HEK293 (cell line): ENCODE data around the gene ANKRD44.

Source experiments
- CTCF ChIA-PET: fragments of 350-600 bp; formaldehyde crosslinking; extraction: SDS; loops from one replicate; lab custom pipeline; 2021; ENCODE audit warnings: antibody characterized with exemption; lab: Yijun Ruan, JAX
- POLR2A ChIA-PET: fragments of 300-600 bp; formaldehyde crosslinking; extraction: SDS; loops from one replicate; lab custom pipeline; 2020; ENCODE audit warnings: antibody characterized with exemption, inconsistent platforms; lab: Yijun Ruan, JAX
- H3K27ac ChIP-seq: fragments of 200-500 bp; sonication (Bioruptor generic); 2 replicates; pipeline ENCODE4 v1.5.1; 2014; ENCODE audit warnings: low read depth, low read length, control low read depth, inconsistent platforms; ENCODE audit errors: extremely low read depth
- H3K36me3 ChIP-seq, 2 experiments: fragments of 200-500 bp in 1 of 2; sonication (Bioruptor generic) in 1 of 2; 1 replicate in 1 of 2; 2 replicates in 1 of 2; pipeline ENCODE4 v1.5.1; 2014 to 2017; ENCODE audit warnings: inconsistent platforms in 2 of 2, low read length in 2 of 2; ENCODE audit not compliant: control insufficient read depth in 2 of 2, insufficient read depth in 1 of 2
- H3K4me1 ChIP-seq: fragments of 200-500 bp; sonication (Bioruptor generic); 2 replicates; pipeline ENCODE4 v1.5.1; 2014; ENCODE audit warnings: mild to moderate bottlenecking, low read length, inconsistent platforms; ENCODE audit not compliant: control insufficient read depth, insufficient read depth
- H3K4me3 ChIP-seq: 2 replicates; pipeline ENCODE4 v1.5.1; 2011; ENCODE audit warnings: low read depth, mild to moderate bottlenecking, control low read depth, low read length, moderate library complexity
- H3K9me3 ChIP-seq: fragments of 200-500 bp; sonication (Bioruptor generic); 2 replicates; pipeline ENCODE4 v1.5.1; 2014; ENCODE audit warnings: low read depth, low read length, inconsistent platforms; ENCODE audit not compliant: control insufficient read depth, insufficient read depth
- GFI1B ChIP-seq: fragments of 450-650 bp; formaldehyde crosslinking; IDR thresholded peaks from 2 replicates; pipeline ENCODE4 v1.5.1; 2016; ENCODE audit warnings: missing biosample characterization, missing genetic modification characterization
- HOXD13 ChIP-seq: sonication (generic); formaldehyde crosslinking; IDR thresholded peaks from 2 replicates; pipeline ENCODE4 v1.8.0; 2022; ENCODE audit warnings: missing genetic modification reagents, borderline replicate concordance
- KLF1 ChIP-seq: fragments of 450-650 bp; formaldehyde crosslinking; IDR thresholded peaks from 2 replicates; pipeline ENCODE4 v1.5.1; 2016; ENCODE audit warnings: missing biosample characterization, missing genetic modification characterization
- MEIS1 ChIP-seq: sonication (generic); formaldehyde crosslinking; IDR thresholded peaks from 2 replicates; pipeline ENCODE4 v1.8.1; 2022; ENCODE audit warnings: missing genetic modification reagents, mild to moderate bottlenecking, borderline replicate concordance
- PRDM6 ChIP-seq: fragments of 450-650 bp; formaldehyde crosslinking; IDR thresholded peaks from 2 replicates; pipeline ENCODE4 v1.5.1; 2017; ENCODE audit warnings: missing biosample characterization, missing genetic modification characterization
- SCRT2 ChIP-seq: fragments of 450-650 bp; formaldehyde crosslinking; IDR thresholded peaks from 2 replicates; pipeline ENCODE4 v1.5.1; 2016; ENCODE audit warnings: missing biosample characterization, missing genetic modification characterization
- ZBTB7A ChIP-seq: fragments of 450-650 bp; formaldehyde crosslinking; IDR thresholded peaks from 2 replicates; pipeline ENCODE4 v1.5.1; 2016; ENCODE audit warnings: low read depth, missing biosample characterization, missing genetic modification characterization
- ZBTB8A ChIP-seq: fragments of 450-650 bp; formaldehyde crosslinking; IDR thresholded peaks from 2 replicates; pipeline ENCODE4 v1.5.1; 2016; ENCODE audit warnings: missing biosample characterization, missing genetic modification characterization
- ZNF24 ChIP-seq: fragments of 450-650 bp; formaldehyde crosslinking; IDR thresholded peaks from 2 replicates; pipeline ENCODE4 v1.5.1; 2016; ENCODE audit warnings: missing biosample characterization, missing genetic modification characterization
- ZNF473 ChIP-seq: fragments of 450-650 bp; formaldehyde crosslinking; IDR thresholded peaks from 2 replicates; pipeline ENCODE4 v1.5.1; 2017; ENCODE audit warnings: missing biosample characterization, missing genetic modification characterization
- ZNF501 ChIP-seq: fragments of 450-650 bp; formaldehyde crosslinking; IDR thresholded peaks from 2 replicates; pipeline ENCODE4 v1.5.1; 2016; ENCODE audit warnings: missing biosample characterization, missing genetic modification characterization
- ZNF548 ChIP-seq: fragments of 450-650 bp; formaldehyde crosslinking; IDR thresholded peaks from 2 replicates; pipeline ENCODE4 v1.5.1; 2016; ENCODE audit warnings: missing biosample characterization, missing genetic modification characterization
- ZNF585B ChIP-seq: fragments of 450-650 bp; formaldehyde crosslinking; IDR thresholded peaks from 2 replicates; pipeline ENCODE4 v1.5.1; 2016; ENCODE audit warnings: missing biosample characterization, missing genetic modification characterization
- ZNF596 ChIP-seq: fragments of 450-650 bp; IDR thresholded peaks from 2 replicates; pipeline ENCODE4 v1.5.0; 2018; ENCODE audit warnings: missing biosample characterization, mild to moderate bottlenecking, missing genetic modification characterization, moderate library complexity
- ZNF837 ChIP-seq: fragments of 450-650 bp; formaldehyde crosslinking; IDR thresholded peaks from 2 replicates; pipeline ENCODE4 v1.5.1; 2016; ENCODE audit warnings: missing biosample characterization, missing genetic modification characterization
- ZSCAN16 ChIP-seq: fragments of 450-650 bp; formaldehyde crosslinking; IDR thresholded peaks from 2 replicates; pipeline ENCODE4 v1.5.1; 2016; ENCODE audit warnings: missing biosample characterization, missing genetic modification characterization
- ZSCAN23 ChIP-seq: fragments of 450-650 bp; formaldehyde crosslinking; IDR thresholded peaks from 2 replicates; pipeline ENCODE4 v1.5.1; 2016; ENCODE audit warnings: missing biosample characterization, missing genetic modification characterization
- TF ChIP-seq, protein P1 (sequence below): fragments of 450-650 bp; formaldehyde crosslinking; IDR thresholded peaks from 2 replicates; pipeline ENCODE4 v1.5.1; 2016; ENCODE audit warnings: missing biosample characterization, missing genetic modification characterization
- TF ChIP-seq, protein P2 (sequence below): fragments of 450-650 bp; formaldehyde crosslinking; IDR thresholded peaks from 2 replicates; pipeline ENCODE4 v1.5.1; 2017; ENCODE audit warnings: missing biosample characterization, missing genetic modification characterization

Gene ANKRD44

GRCh38 chr2:197255543-197255942, 55.0 kb downstream of the ANKRD44 start:
- Histone ChIP-seq H3K9me3 (no peaks in the 10 kb centered on the region), H3K4me1 (no peaks in the 10 kb centered on the region), H3K27ac (no peak overlapping the region), H3K36me3 (no peaks in the 10 kb centered on the region), H3K4me3 (no peak overlapping the region)
- TF ChIP-seq ZNF501 (tag by site-specific recombination) (no peak), HOXD13 (CRISPR knock-in tag) (no peak), ZNF473 (tag by site-specific recombination) (no peak), KLF1 (tag by site-specific recombination) (no peak), MEIS1 (CRISPR knock-in tag) (no peak), ZSCAN16 (no peak), SCRT2 (tag by site-specific recombination) (no peak), ZNF548 (tag by site-specific recombination) (no peak), ZNF585B (tag by site-specific recombination) (no peak)
- ChIA-PET POLR2A (no interaction called here), CTCF (no interaction called here)

GRCh38 chr2:197254776-197255530, 55.6 kb downstream of the ANKRD44 start:
- TF ChIP-seq ZNF596 (tag by site-specific recombination) (no peak), KLF1 (tag by site-specific recombination) (no peak), GFI1B (tag by site-specific recombination) (no peak), ZNF501 (tag by site-specific recombination) (no peak), ZBTB7A (tag by site-specific recombination) (no peak)
- TF ChIP-seq, protein P1, sequence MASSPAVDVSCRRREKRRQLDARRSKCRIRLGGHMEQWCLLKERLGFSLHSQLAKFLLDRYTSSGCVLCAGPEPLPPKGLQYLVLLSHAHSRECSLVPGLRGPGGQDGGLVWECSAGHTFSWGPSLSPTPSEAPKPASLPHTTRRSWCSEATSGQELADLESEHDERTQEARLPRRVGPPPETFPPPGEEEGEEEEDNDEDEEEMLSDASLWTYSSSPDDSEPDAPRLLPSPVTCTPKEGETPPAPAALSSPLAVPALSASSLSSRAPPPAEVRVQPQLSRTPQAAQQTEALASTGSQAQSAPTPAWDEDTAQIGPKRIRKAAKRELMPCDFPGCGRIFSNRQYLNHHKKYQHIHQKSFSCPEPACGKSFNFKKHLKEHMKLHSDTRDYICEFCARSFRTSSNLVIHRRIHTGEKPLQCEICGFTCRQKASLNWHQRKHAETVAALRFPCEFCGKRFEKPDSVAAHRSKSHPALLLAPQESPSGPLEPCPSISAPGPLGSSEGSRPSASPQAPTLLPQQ (tag by site-specific recombination) = no peak
- TF ChIP-seq, all 188 proteins: peak for 0
- no peaks in the 10 kb centered on the region for H3K4me1 ChIP-seq
- no peaks in the 10 kb centered on the region for H3K36me3 ChIP-seq
- no peak overlapping the region for H3K4me3 ChIP-seq
- CTCF ChIA-PET = no interaction called here
- POLR2A ChIA-PET = no interaction called here
- no peaks in the 10 kb centered on the region for H3K9me3 ChIP-seq
- H3K27ac ChIP-seq = no peak overlapping the region

DNA sequence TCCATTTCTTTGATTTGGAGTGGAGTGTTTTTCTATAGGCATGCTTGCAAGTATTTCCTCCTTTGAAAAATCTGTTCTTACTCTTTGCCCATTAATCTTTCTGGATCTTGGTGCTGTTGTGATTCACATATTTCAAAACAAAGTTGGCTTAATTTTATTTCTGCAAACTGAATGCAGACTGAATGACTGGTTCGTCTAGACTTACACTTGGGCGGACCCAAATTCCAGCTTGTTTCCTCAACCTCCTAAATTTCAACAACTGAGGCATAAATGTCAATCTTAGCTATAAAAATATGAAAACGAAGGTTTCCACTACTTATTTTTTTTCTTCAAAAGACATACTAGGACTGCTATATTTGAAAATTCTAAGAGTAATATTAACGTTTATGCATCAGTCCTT, 59.0 kb downstream of the ANKRD44 start:
- Histone ChIP-seq H3K36me3 (no peaks in the 10 kb centered on the region), H3K4me1 (no peaks in the 10 kb centered on the region), H3K9me3 (no peaks in the 10 kb centered on the region), H3K4me3 (no peak overlapping the region), H3K27ac (no peak overlapping the region)
- ChIA-PET POLR2A (no interaction called here), CTCF (interaction anchor here (0.6 to 0.7 kb wide), 2 partner anchors 401 to 818 kb away, joined by 3 to 4 read pairs; no protein-coding TSS in a partner anchor)
- no peak for TF ChIP-seq ZBTB8A
- TF ChIP-seq ZNF24 = no peak
- no peak for TF ChIP-seq PRDM6 (tag by site-specific recombination)
- TF ChIP-seq, protein P2, sequence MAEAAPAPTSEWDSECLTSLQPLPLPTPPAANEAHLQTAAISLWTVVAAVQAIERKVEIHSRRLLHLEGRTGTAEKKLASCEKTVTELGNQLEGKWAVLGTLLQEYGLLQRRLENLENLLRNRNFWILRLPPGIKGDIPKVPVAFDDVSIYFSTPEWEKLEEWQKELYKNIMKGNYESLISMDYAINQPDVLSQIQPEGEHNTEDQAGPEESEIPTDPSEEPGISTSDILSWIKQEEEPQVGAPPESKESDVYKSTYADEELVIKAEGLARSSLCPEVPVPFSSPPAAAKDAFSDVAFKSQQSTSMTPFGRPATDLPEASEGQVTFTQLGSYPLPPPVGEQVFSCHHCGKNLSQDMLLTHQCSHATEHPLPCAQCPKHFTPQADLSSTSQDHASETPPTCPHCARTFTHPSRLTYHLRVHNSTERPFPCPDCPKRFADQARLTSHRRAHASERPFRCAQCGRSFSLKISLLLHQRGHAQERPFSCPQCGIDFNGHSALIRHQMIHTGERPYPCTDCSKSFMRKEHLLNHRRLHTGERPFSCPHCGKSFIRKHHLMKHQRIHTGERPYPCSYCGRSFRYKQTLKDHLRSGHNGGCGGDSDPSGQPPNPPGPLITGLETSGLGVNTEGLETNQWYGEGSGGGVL (tag by site-specific recombination) = no peak
- no peak for TF ChIP-seq ZSCAN23 (tag by site-specific recombination)
- no peak for TF ChIP-seq ZNF837 (tag by site-specific recombination)
